Middle frontal gyrus (tissue), 1 donor: ENCODE measurements around the gene IGFBP6.

Experiments
- DNase-seq: peaks from one replicate; pipeline ENCODE4 v3.0.0-alpha.2; 2015; ENCODE audit warnings: low spot score; ENCODE audit errors: extremely low spot score

IGFBP6 gene

DNA sequence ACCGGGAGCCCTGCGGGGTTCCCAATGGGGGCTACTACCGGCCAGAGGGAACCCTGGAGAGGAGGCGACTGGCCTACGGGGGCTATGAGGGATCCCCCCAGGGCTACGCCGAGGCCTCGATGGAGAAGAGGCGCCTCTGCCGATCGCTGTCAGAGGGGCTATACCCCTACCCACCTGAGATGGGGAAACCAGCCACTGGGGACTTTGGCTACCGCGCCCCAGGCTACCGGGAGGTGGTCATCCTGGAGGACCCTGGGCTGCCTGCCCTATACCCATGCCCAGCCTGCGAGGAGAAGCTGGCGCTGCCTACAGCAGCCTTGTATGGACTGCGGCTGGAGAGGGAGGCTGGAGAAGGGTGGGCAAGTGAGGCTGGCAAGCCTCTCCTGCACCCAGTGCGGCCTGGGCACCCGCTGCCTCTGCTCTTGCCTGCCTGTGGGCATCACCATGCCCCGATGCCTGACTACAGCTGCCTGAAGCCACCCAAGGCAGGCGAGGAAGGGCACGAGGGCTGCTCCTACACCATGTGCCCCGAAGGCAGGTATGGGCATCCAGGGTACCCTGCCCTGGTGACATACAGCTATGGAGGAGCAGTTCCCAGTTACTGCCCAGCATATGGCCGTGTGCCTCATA lies 37.9 kb upstream of the IGFBP6 start:
- DNase-seq = no peak

DNA sequence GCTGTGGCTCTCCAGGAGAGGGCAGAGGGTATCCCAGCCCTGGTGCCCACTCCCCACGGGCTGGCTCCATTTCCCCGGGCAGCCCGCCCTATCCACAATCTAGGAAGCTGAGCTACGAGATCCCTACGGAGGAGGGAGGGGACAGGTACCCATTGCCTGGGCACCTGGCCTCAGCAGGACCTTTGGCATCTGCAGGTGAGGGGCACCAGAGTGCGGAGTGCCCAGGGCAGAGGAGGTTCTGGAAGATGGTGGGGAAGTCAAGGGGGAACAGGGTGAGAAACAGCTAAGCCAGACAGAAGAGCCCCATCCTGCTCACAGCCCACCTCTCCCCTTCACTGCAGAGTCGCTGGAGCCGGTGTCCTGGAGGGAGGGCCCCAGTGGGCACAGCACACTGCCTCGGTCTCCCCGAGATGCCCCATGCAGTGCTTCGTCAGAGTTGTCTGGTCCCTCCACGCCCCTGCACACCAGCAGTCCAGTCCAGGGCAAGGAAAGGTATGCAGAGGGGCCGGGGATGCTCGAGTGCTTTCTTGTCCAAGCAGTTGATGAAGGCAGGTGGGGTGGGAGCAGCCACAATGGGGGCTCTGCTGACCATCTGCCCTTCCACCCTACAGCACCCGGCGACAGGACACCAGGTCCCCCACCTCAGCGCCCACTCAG lies 37.3 kb upstream of the IGFBP6 start:
- DNase-seq = no peak

DNA sequence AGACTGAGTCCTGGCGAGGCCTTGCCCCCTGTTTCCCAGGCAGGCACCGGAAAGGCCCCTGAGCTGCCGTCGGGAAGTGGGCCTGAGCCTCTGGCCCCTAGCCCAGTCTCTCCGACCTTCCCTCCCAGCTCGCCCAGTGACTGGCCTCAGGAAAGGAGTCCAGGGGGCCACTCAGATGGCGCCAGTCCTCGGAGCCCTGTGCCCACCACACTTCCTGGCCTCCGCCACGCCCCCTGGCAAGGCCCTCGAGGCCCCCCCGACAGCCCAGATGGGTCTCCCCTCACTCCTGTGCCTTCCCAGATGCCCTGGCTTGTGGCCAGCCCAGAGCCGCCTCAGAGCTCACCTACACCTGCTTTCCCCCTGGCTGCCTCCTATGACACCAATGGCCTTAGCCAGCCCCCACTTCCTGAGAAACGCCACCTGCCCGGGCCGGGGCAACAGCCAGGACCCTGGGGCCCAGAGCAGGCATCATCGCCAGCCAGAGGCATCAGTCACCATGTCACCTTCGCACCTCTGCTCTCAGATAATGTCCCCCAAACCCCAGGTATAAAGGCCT lies 36.7 kb upstream of the IGFBP6 start:
- DNase-seq = no peak

DNA sequence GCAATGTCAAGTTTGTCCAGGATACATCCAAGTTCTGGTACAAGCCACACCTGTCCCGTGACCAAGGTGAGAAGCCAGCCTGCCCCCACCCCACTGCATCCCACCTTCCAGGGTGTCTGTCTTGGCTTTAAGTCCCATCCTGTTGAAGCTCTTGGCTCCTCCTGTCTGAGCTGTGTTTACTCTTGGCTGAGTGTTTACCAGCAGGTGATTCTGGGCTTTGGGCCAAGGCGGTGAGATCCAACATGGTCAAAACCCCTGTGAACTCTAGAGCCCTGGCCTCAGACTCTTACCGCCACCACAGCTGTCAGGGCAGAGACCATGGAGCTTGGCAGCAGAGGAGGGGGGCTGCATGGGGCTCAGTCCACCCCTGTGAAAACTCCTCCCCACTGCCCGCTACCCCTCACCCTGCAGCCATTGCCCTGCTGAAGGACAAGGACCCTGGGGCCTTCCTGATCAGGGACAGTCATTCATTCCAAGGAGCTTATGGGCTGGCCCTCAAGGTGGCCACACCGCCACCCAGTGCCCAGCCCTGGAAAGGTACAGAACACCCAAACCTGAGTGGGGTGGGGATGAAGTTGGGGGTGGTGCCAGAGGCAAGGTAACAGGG lies 36.0 kb upstream of the IGFBP6 start:
- no peak for DNase-seq

DNA sequence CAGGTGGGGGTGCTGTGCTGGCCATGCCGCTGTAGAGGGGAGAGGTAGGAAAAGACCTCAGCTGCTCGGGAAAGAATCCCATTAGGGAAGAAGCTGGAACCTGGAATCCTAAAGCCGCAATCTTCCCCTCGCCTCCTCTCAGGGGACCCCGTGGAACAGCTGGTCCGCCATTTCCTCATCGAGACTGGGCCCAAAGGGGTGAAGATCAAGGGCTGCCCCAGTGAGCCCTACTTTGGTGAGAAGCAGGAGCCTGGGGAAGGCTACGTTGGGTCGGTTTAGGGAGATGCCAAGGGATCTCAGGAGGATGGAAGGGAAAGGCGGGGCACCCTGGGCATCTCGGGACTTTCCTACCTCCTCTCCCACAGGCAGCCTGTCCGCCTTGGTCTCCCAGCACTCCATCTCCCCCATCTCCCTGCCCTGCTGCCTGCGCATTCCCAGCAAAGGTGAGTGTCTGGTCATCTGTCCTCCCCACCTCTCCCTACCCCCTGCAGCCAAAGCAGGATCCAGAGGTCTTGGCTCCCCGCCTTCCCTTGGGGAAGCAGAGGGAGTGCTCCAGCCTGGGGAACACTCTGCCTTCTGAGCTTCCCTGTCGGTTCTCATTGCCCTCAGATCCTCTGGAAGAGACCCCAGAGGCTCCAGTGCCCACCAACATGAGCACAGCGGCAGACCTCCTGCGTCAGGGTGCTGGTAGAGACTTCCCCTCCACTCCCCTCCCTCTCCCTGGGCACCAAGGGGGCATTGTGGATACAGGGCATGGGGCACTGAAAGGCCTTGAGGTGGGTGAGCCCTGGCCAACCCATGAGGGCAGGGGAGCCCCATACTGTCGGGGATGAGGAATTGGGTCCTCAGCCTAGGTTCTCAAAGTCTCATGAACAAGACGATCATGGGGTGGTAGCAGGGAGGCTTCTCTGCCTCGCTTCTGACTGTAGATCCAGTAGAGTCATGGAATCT lies 35.2 kb upstream of the IGFBP6 start:
- no peak for DNase-seq

DNA sequence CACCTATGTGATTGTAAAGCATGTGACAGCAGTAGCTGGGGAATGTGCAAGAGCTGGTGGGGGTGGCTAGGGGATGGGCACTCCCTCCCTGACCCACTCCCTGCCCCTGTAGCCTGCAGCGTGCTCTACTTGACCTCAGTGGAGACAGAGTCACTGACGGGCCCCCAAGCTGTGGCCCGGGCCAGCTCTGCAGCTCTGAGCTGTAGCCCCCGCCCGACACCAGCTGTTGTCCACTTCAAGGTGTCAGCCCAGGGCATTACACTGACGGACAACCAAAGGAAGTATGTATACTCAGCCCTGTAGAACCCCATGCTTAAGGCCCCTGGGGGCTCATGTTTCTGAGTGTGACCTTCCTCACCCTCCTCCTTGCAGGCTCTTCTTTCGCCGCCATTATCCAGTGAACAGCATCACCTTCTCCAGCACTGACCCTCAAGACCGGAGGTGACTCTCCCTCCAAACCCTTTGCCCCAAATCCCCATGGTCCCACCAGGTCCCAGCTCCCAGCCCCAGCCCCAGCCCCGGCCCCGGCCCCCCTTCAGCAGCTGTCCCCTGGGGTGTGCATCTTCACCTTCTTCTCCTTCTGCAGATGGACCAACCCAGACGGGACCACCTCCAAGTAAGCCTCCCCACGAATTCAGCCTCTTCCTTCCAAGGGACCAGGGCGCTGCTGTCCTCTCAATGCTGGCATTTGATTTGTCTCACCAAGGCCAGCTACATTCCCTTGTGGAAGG lies 34.3 kb upstream of the IGFBP6 start:
- DNase-seq = no peak

DNA sequence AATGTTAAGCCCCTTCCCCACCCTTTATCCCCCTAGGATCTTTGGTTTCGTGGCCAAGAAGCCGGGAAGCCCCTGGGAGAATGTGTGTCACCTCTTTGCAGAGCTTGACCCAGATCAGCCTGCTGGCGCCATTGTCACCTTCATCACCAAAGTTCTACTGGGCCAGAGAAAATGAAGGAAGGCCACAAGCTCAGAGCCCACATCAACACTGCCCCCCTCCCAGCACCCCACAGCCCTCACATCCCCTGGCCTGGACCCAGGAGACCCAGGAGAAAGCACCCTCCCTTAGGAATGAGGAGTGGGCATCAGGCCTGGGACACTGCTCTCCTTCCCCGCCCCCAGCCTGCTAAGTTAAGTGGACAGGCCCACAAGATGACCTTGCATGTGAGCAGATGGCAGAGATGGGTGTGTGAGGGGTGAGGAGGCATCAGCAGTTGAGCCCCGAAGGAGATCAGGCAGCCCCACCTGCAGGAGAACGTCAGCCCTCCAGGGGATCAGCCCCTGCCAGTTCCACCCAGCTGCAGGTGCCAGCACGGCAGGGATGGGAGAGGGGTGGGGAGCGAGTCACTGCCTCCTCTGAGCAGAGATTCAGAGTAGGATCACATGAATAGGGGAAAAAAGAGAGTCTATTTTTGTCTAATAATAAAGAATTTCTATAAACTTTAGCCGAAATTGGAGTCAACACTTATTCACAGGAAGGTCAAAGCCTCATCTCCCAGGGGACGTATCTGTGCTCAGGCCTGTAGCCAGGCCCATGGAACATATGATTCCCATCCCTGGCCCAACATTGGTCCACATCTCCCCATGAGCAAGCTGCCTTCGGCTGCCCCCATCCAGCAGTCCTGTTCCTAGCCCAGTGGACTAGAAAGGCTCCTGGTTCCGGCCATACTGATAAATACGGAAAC lies 33.5 kb upstream of the IGFBP6 start:
- DNase-seq = no peak

DNA sequence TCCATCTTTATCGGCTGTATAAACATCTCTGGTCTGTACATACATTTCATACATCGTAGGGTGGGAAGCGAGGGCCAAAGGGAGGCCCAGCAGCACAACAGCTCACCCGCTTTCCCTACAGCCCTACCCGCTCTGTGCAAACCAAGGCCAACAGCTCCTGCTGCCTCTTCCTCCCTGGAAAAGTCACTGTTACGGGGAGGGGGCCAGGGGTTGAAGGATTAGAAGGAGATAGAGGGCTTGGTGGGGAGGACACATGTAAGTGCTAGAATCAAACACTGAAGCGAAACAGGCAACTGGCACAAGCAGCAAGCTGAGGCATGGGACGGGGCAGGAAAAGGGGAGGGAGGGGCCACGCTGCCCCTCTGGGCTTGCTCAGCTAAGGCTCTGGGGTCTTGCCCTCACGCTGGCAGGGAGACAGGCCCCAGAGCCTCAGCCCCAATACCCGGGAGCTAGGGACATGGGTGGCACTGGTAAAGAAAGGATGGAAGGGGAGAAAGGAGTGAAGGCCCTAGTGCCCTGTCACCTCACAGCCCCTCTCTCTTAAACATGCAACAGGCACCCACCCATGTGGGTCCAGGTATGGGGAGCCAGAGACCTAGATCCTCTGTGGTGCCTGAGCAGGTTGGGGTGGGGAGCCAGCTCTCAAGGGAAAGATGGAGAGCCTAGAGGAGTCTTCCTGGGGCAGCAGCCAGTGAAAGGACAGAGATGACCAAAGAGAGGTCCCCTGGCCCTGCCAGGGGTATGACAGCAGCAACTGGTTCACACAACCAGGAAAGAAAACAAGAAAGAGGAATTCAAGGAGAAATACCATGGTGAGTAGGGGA lies 32.6 kb upstream of the IGFBP6 start:
- no peak for DNase-seq

DNA sequence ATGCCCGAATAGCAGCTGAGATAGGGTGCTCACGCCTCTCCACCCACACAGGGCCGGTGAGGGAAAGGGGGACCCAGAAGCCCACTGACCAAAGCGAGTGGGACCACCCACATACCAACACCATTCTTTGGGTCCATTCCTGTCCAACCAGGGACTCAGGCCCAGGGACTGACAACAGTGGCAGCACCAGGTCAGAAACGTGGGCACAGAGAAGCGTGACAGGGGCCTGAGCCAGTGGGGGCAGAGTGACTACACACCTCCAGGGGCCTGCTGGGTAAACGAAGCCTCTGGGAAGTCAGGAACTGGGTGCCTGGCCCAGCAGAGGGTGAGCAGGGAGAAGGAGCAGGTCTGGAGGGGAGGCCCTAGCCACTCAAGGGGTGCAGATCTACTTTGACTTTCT lies 32.0 kb upstream of the IGFBP6 start:
- DNase-seq = no peak

DNA sequence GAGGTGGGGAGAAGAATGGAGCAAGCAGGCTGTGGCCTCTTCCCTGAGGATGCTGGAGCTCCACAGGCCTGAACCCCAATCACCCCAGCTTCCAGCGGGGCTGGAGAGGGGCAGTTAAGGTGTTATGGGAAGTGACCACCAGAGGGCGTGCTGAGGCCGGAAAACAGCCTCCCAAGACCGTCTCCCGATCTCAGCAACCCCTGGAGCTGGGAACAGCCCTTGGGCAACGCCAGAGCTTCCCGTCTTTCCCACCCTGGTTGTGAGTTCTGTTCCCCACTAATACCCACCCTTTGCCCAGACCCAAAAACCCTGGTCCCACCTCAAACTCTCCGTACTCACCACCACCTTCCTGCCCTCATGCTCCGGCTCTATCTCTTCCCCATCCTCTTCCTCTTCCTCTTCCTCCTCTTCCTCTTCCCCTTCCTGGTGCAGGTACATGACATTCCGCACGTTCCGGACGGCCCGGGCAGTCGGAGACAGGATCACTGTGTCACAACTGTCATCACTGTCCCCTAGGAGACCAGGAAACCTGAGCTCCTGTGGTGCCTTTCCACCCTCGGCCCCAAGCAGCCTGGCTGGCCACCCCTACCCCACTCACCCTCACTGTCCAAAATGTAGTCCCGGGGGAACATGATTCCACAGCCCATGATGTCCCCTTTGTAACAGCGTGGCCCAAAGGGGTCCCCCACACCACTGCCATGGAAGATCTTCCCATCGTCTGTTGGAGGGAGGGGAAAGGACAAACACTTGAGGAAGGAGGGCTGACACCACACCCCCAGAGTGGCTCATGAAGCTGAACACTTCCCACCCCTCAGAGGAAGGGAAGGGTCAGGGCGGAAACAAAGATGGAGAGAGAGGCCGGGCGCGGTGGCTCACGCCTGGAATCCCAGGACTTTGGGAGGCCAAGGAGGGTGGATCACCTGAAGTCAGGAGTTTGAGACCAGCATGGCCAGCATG lies 31.2 kb upstream of the IGFBP6 start:
- DNase-seq = no peak

DNA sequence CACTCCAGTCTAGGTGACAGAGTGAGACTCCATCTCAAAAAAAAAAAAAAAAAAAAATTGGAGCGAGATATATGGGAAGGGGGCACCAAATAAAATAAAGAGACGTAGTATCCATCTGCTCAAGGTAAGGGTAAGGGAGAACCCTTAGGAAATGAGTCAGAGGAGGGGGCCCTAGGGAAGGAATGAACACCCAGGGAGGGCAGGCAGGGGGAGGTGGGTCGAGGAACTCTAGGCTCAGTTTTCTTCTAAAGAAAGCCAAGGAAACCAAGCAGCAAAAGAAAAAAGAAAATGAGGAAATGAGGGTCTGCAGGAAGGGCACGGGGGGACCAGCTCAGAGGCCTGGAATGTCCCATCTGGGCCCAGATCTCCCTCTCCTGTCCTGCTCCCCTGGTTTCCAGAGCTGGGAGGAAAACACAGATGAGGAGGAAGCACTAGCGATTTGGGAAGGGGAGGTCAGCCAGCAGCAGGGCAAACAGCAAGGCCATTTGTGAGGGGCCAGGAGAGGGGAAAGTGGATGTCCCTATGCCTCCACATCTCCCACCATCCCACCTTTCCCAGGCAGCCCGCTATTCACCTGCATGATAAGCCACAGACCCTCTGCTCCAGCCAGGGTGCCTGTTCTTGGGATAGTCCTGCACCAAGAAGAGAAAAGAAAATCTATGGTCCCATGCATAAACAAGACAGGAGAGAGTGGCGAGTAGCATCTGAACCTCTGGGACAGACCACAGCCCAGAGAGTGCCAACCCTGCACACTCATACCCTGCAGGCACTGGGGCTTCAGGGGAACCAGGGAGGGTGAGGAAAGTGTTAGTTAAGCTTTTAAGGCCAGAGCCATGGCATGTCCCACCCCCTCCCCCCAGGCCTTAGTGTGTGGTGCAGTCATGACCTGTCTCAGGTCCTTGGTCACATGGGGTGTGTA lies 30.1 kb upstream of the IGFBP6 start:
- DNase-seq = no peak

DNA sequence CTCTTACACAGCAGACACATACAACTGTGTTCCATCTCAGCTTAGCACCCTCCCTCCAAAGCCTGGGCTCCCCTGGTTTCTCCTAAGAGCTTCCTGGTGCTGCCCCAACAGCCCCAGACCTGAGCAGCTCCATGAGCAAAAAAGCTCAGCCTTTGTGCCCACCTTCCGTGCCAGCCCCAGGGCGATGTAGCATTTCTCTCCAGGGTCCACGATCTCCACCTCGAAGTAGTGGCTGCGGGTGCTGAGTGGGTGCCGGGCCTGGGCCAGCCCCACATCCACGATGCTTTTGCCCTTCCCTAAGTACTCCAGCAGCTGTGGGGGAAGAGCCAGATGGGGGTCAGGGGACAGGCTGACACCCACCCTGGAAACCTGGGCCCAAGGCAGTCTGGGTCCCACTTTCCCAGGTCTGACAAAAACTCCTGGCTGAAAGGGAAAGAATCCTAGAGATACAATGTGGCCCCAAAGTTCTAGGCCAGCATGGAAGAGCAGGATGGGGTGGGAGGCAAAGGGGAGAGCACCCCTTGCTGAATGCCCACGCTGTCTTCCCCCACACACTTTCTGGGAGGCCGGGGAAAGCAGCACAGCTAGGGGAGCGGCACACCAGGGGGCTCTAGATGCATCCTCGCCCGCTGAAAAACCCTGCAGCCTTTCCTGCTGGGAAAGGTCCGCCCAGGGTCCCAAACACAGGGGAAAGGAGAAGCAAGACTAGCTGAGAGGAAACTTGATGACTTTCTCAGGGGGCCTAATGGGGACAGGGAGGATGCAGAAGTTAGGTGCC lies 29.3 kb upstream of the IGFBP6 start:
- no peak for DNase-seq

DNA sequence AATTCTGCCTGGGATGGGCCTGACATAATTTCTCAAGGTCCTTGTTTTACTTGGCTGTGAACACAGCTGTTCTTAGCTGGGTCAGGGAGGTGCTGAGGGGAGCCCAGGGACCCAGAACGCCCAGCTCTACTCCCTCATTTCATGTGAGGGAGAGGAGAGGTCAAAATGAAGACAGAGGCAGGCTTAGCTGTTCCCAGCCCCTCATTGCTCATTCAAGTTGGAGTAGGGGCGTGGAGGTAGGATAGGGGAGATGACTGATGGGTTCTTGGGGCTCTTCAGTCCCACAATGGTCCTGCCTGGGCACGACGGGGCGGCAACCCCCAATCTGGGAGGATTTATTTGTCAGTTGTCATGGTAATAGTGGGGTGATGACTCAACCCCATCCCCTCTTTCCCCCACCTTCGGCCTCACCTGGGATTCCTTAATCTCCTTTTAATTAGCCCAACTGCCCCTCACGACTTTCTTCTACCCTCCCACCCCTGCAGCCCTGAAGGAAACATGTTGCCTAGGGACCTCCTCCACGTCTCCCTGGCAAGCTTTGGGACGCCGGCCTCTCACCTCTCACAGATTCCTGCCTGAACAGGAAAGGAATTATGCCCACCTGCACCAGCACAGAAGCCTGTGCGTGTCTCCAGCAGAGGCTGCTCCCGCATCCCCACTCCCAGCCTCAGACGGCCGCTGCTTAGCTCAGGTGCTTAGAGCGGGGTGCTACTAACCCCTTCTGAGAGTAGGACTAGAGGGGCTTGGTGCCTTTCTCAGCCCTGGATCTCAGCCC lies 28.5 kb upstream of the IGFBP6 start:
- no peak for DNase-seq

DNA sequence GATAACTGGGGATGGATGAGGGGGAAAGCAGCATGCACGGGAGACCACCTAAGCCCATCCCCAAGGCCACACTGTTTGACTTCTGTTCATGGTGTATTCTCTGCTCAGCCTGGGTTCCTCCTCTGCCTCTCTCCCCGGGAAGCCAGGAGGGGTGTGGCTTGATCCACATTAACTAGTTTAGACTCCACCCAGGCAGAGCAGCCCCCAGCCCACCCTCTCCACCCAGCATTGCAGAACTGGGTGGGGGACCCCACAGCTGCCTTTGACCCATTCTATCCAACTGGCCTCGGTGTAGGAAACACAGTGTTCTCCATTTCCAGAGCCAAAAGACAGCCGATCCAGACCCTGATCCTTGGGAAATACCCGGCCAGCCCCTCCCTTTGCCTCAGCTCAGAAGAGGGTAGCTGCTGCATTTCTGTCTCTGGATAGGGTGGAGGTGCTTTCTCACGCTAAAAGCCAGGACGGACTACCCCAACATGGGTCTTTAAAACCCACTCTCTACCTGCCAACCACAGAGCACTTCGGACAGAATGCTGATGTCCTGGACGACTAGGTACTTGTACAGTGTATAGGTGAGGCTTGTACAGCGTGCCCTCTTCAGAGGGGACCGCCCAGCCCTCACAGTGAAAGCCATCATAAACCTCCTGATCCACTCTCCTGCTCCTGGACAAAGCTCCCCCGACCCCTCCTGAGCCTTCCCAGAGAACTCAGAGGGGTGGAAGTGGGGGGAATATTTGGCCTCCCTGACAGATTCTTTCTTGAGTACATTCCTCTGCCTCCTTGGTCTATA lies 27.7 kb upstream of the IGFBP6 start:
- no peak for DNase-seq
